Forelimb muscle (tissue), 1 donor: ENCODE data around the gene ESRP2. TPM values are rescaled to one million over a fixed set of nuclear protein-coding genes. Genes with fewer than 3 reads are reported as not detected.

Source experiments
- DNase-seq: peaks from one replicate; pipeline ENCODE4 v3.0.0-alpha.2; 2013; ENCODE audit warnings: low read depth
- polyA plus RNA-seq: library from polyadenylated mRNA; unstranded; fragments of 120-200 nt; gene quantifications from one replicate; pipeline ENCODE4 v1.2.1, GENCODE V29; 2013; ENCODE audit not compliant: insufficient read length

ESRP2 gene
- polyA plus RNA-seq, 1 donor, result 0.52 TPM

DNA sequence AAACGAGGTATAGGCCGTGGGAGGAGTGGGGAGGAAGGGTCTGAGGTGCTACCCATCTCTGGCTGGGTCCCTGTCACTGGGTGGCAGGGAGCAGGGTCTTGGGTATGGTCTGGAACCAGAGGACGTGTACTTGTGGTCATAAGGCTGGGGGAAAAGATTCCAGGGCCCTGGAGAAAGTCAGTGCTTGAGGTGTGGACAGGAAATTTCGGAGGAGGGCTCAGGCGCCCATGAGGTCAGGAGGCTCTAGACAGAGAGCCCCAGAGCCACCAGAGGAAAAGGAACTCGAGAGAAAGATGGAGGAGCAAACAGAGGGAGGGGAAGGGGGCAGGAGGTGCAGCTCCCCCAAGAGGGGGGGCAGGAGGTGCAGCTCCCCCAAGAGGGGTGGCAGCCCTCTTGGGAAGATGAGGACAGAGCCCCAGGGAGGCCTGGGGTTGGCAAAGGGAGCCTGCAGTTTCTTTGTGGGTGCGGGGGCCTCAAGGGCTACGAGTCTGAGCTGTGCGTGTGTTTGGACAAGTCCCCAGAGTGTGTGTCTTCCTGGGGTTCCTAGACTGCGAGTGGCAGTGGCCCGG lies 27.7 kb upstream of the ESRP2 start:
- no peak for DNase-seq

- DNase-seq, result no peak
These were observed 23.3 kb upstream of the ESRP2 start for GRCh38 chr16:68259007-68259825.

GRCh38 chr16:68257906-68258800 lies 22.2 kb upstream of the ESRP2 start:
- DNase-seq, result no peak

GRCh38 chr16:68257251-68257905 lies 21.5 kb upstream of the ESRP2 start:
- no peak for DNase-seq

DNA sequence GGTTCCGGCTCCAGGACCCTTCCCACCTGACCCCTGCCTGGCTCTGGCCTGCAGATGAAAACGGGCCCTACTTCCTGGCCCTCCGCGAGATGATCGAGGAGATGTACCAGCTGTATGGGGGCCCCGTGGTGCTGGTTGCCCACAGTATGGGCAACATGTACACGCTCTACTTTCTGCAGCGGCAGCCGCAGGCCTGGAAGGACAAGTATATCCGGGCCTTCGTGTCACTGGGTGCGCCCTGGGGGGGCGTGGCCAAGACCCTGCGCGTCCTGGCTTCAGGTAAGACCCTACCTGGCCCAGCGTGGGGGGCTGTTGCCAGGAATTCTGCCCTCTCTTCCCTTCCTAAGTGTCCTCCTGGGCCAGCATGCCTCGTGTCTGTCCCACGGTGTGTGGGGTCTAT lies 19.8 kb upstream of the ESRP2 start:
- no peak for DNase-seq

DNA sequence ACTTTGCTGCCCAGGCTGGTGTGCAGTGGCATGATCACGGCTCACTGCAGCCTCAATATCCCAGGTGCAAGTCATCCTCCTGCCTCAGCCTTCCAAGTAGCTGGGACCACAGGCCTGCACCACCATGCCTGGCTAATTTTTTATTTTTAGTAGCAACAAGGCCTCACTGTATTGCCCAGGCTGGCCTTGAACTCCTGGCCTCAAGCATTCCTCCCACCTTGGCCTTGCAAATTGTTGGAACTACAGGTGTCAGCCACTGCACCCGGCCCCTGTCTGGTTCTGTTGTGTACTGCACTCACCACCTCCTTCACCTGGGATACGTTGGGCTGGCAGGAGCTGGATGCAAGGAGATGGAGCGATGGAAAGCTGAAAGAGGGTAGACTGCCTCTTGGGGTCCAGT lies 17.8 kb upstream of the ESRP2 start:
- DNase-seq, result no peak

DNA sequence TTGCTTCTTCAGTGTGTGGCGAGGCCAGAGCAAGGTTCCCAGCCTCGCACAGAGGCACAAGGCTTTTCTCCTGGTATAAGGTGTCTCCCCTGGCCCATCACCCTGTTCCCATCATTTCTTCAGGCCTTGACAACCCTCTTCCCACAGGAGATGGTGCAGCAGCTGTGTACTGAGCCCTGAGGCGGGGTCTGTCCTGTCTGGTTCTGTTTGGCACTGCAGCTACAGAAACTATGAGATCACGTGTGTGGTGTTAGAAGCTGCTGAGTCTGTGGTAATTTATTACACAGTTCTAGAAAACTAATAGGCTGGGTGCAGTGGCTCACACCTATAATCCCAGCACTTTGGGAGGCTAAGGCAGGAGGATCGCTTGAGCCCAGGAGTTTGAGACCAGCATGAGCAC lies 16.5 kb upstream of the ESRP2 start:
- DNase-seq, result no peak

DNA sequence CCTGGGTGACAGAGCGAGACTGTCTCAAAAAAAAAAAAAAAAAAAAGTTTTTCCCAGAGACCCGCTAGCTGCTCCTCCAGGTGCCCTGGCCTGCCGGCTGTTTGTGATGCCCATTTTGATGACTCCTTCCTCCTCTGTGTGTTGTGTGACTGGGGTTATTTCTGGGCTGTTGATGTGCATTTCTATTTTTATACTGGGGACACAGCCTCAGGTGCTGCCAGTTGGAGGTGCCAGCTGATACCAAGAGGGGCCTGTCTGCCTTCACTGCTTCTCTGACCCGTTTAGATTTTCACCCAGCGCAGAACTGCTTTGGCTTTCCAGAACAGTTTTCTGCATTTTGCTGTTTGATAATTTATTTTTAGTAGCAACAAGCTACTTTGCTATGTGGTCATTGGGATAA lies 15.9 kb upstream of the ESRP2 start:
- DNase-seq, result no peak

- DNase-seq, result no peak
These were observed 15.0 kb upstream of the ESRP2 start for GRCh38 chr16:68250951-68251350.

GRCh38 chr16:68249371-68249770 lies 13.4 kb upstream of the ESRP2 start:
- DNase-seq, result no peak

GRCh38 chr16:68247932-68248331 lies 12.0 kb upstream of the ESRP2 start:
- no peak for DNase-seq

GRCh38 chr16:68247400-68247799 lies 11.5 kb upstream of the ESRP2 start:
- DNase-seq, result no peak

GRCh38 chr16:68246666-68247065 lies 10.7 kb upstream of the ESRP2 start:
- no peak for DNase-seq

- DNase-seq, result no peak
These were observed 10.2 kb upstream of the ESRP2 start for GRCh38 chr16:68246121-68246520.

DNA sequence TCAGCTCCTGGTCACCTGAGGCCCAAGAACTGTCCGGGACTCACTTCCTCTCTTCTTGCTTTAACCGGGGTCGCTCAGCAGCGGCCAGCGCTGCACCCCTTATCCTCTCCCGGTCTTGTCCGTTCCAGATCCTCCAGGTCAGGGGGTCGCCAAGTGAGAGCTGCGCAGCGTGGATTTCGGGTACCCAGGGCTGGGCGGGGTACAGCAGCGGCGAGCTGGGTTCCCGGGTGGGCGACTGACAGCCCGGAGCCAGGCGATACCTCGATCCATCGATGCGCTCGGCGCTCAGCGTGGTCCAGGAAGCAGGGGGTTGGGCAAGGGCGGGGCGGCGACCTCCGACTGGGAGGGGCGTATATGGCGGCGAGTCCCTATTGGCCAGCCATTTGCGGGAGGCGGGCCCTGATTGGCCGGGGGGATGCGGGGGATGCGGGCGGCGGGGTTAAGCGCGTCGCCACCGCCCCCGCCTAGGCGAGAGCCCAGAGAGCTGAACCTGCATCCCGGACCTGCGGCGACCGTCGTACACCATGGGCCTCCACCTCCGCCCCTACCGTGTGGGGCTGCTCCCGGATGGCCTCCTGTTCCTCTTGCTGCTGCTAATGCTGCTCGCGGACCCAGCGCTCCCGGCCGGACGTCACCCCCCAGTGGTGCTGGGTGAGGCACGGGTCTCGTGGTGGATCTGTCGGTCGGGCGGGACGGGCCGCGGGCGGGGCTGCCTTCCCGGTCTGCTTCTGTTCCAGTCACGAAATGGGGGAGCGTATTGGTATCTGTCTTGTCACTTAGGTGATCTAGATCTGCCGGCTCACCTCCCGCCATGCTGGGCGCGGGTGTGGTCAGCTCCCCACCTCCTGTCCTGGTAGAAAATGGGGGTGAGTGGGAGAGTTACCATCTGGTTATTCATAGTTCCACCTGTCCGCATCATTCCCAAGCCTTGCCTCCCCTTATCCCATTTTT lies 9.3 kb upstream of the ESRP2 start, which contains the start of gene PLA2G15:
Gene PLA2G15, plus strand, starts transcription at position 471 of the 951 bp plus-strand sequence. Its CDS starts 54 bp downstream, at position 525.
- peak; percentile 90 for DNase-seq

- no peak for DNase-seq
These were observed 8.6 kb upstream of the ESRP2 start for GRCh38 chr16:68244481-68244902.

GRCh38 chr16:68242926-68243858 lies 7.3 kb upstream of the ESRP2 start:
- no peak for DNase-seq

DNA sequence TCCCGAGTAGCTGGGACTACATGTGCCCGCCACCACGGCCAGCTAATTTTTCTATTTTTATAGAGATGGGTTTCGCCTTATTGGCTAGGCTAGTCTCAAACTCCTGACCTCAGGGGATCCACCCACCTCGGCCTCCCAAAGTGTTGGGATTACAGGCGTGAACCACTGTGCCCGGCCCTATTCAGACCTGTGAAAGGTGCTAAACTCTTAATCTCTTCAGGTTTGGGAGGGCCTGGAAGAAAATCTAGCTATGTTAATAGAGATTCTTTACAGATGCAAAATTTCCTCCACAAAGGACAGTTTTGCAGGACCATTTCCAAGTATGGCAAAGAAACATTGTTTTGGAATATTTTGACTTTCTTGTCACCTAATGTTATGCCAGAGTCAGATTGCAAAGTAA lies 6.2 kb upstream of the ESRP2 start:
- no peak for DNase-seq

GRCh38 chr16:68238029-68238345 lies 2.1 kb upstream of the ESRP2 start:
- DNase-seq, result no peak
